ENCODE data around the gene FREM3. TPM values are rescaled to one million over a fixed set of nuclear protein-coding genes. Genes with fewer than 3 reads are reported as not detected.

Gene FREM3
- polyA plus RNA-seq, 1 experiment: not detected

- no peak for TF ChIP-seq CTCF (IDR thresholded peaks at IDR 0.05; ENCODE audit: low read depth, low read length)
- no peaks in the 10 kb centered on the region for H3K9me3 ChIP-seq (ENCODE audit: control insufficient read depth, insufficient read depth, low read length)
- H3K4me3 ChIP-seq (ENCODE audit: low read depth, low read length): no peak overlapping the region
- ChIA-PET CTCF (no interaction called here), POLR2A (no interaction called here)
- no peak for DNase-seq (ENCODE audit: low read depth, low spot score)
- no peaks in the 10 kb centered on the region for H3K27me3 ChIP-seq (ENCODE audit: control insufficient read depth, insufficient read depth, low read length)
- H3K27ac ChIP-seq (ENCODE audit: low read depth, low read length): no peak overlapping the region
Observed at GRCh38 chr4:143713553-143713952, 13.1 kb upstream of the FREM3 start.

GRCh38 chr4:143712155-143712550, 11.7 kb upstream of the FREM3 start:
- ChIA-PET POLR2A (no interaction called here), CTCF (no interaction called here)
- no peak for TF ChIP-seq CTCF (IDR thresholded peaks at IDR 0.05; ENCODE audit: low read depth, low read length)
- Histone ChIP-seq H3K27ac (ENCODE audit: low read depth, low read length) (no peak overlapping the region), H3K9me3 (ENCODE audit: control insufficient read depth, insufficient read depth, low read length) (no peaks in the 10 kb centered on the region), H3K4me3 (ENCODE audit: low read depth, low read length) (no peak overlapping the region), H3K27me3 (ENCODE audit: control insufficient read depth, insufficient read depth, low read length) (no peaks in the 10 kb centered on the region)
- no peak for DNase-seq (ENCODE audit: low read depth, low spot score)

DNA sequence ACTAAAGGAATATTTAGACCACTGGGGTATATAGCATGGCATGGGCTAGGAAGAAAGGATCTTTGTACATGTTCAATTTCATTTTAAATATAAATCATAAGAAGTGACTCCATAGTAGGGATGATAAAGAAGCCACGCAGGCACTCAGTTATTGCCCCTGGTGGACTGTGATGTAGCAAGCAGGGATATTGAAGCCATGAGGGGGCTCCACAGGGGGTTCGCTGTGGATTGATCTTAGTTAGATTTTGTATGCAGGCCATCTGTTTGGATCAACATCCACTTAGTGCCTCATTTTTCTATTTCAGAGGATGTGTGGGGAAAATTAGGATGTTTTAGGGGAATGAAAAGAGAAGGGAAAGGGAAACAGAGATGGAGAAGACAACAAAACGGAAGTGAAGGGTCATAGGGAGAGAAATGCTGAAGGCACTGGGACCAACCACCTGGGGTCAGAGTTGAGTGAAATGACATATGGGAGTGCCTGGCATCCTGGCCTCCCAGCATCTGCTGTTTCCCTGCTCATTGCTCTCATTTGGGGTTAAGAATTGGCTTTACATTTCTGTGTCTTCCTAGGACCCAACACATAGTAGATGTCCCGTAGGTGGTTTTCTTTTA, 11.2 kb upstream of the FREM3 start:
- no peak overlapping the region for H3K4me3 ChIP-seq (ENCODE audit: low read depth, low read length)
- H3K27ac ChIP-seq (ENCODE audit: low read depth, low read length): no peak overlapping the region
- TF ChIP-seq CTCF (IDR thresholded peaks at IDR 0.05; ENCODE audit: low read depth, low read length): no peak
- H3K9me3 ChIP-seq (ENCODE audit: control insufficient read depth, insufficient read depth, low read length): no peaks in the 10 kb centered on the region
- H3K27me3 ChIP-seq (ENCODE audit: control insufficient read depth, insufficient read depth, low read length): no peaks in the 10 kb centered on the region
- DNase-seq (ENCODE audit: low read depth, low spot score): no peak
- CTCF ChIA-PET: no interaction called here
- POLR2A ChIA-PET: no interaction called here

DNA sequence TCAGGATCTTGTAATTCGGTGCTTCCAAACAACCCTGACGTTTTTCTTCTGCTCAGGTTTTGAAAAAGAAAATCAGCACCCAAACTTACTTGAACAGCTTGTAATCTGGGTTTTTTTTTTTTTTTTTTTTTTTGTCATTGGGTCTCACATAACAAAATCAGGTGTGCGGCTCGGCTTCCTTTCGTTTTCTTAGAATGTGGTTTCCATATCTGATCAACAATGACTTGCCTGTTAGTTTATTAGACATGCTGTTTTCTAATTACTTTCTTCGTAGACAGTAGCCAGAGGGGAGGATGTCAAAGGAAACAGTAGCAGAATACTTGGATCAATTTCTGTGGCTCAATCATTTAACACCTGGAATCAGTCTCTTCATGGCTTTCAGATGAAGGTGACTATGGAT, 890 bp upstream of the FREM3 start:
- POLR2A ChIA-PET: no interaction called here
- Histone ChIP-seq H3K4me3 (ENCODE audit: low read depth, low read length) (no peak overlapping the region), H3K27me3 (ENCODE audit: control insufficient read depth, insufficient read depth, low read length) (peaks cover 15% of the 10 kb centered on the region), H3K27ac (ENCODE audit: low read depth, low read length) (no peak overlapping the region), H3K9me3 (ENCODE audit: control insufficient read depth, insufficient read depth, low read length) (peaks cover 9% of the 10 kb centered on the region; the same call in 1 of the 2 replicates)
- CTCF ChIA-PET: no interaction called here
- DNase-seq (ENCODE audit: low read depth, low spot score): no peak
- no peak for TF ChIP-seq CTCF (IDR thresholded peaks at IDR 0.05; ENCODE audit: low read depth, low read length)

- no peak overlapping the region for H3K27ac ChIP-seq (ENCODE audit: low read depth, low read length)
- peaks cover 9% of the 10 kb centered on the region; the same call in 1 of the 2 replicates for H3K9me3 ChIP-seq (ENCODE audit: control insufficient read depth, insufficient read depth, low read length)
- DNase-seq (ENCODE audit: low read depth, low spot score): no peak
- H3K4me3 ChIP-seq (ENCODE audit: low read depth, low read length): no peak overlapping the region
- CTCF ChIA-PET: no interaction called here
- POLR2A ChIA-PET: no interaction called here
- H3K27me3 ChIP-seq (ENCODE audit: control insufficient read depth, insufficient read depth, low read length): peaks cover 15% of the 10 kb centered on the region
- no peak for TF ChIP-seq CTCF (IDR thresholded peaks at IDR 0.05; ENCODE audit: low read depth, low read length)
Observed at GRCh38 chr4:143700046-143700415, 444 bp downstream of the FREM3 start.
